ENCODE results near the gene PPARD. TPM values are rescaled to one million over a fixed set of nuclear protein-coding genes. Genes with fewer than 3 reads are reported as not detected.

PPARD gene
- total RNA-seq, 1 experiment from 2014 or later, result 24.7 TPM

DNA sequence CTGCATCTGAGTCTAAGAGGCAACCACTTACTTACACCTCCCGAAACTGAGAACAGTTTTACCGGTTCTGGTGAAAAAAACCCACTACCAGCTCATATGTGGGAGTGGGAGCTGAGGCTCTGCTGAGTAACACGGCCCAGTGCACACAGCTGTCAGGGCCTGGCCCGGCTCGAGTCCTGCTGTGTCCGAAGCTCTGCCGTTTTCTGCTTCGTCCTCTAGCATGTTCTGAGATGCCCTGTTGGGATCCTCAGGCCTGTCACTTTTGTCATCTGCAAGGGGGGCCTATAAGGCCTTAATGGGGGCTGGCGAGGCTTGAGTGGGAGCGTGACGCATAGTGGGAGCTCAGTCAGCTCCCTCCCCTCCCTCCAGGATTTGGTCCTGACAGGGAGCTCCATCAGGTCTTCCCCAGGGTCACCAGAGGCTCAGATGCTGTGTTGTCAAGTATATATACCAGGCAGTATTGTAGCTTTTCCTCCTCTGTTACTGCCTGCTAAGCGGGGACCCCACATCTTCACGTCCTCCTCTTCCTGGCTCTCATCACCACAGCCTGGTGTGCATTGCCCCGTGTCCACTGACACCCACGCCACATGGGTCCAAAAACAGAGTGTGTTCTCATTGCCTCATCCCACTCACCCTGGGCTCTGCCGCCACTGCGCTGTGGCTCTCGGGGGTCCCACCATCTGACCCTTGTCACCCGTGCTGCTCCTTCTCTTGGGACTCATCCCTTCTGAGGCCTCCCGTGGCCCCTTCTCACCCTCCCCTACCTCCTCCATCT lies 64.5 kb downstream of the PPARD start:
- Histone ChIP-seq H3K4me1 (replicated peaks; ENCODE audit: insufficient read depth) (peaks cover 16% of the 10 kb centered on the region), H2AFZ (no peak overlapping the region), H3K36me3 (ENCODE audit: low read depth) (no peaks in the 10 kb centered on the region), H4K20me1 (ENCODE audit: insufficient read depth) (no peaks in the 10 kb centered on the region), H3K79me2 (ENCODE audit: low read depth) (peaks cover 23% of the 10 kb centered on the region), H3K9me2 (ENCODE audit: insufficient read depth) (no peaks in the 10 kb centered on the region), H3K9me3 (ENCODE audit: insufficient read depth, low read depth) (no peaks in the 10 kb centered on the region), H3F3A (ENCODE audit: insufficient read depth, low read depth) (peaks cover 5% of the 10 kb centered on the region), H3K4me2 (no peak overlapping the region), H3K27ac (no peak overlapping the region), H3K27me3 (ENCODE audit: insufficient read depth, low read depth) (no peaks in the 10 kb centered on the region), H3K4me3 (no peak overlapping the region)
- ChIA-PET CTCF (interaction anchor here (0.6 kb wide), 1 partner anchor 201 kb away, joined by 7 read pairs; no protein-coding TSS in a partner anchor), POLR2A (ENCODE audit: unreplicated experiment) (no interaction called here)
- no TSS peak for BruUV-seq (replicated peaks)
- TF ChIP-seq, protein P1, sequence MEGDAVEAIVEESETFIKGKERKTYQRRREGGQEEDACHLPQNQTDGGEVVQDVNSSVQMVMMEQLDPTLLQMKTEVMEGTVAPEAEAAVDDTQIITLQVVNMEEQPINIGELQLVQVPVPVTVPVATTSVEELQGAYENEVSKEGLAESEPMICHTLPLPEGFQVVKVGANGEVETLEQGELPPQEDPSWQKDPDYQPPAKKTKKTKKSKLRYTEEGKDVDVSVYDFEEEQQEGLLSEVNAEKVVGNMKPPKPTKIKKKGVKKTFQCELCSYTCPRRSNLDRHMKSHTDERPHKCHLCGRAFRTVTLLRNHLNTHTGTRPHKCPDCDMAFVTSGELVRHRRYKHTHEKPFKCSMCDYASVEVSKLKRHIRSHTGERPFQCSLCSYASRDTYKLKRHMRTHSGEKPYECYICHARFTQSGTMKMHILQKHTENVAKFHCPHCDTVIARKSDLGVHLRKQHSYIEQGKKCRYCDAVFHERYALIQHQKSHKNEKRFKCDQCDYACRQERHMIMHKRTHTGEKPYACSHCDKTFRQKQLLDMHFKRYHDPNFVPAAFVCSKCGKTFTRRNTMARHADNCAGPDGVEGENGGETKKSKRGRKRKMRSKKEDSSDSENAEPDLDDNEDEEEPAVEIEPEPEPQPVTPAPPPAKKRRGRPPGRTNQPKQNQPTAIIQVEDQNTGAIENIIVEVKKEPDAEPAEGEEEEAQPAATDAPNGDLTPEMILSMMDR (conservative IDR thresholded peaks at IDR 0.05), result no peak
- no peak for TF ChIP-seq EZH2 (IDR thresholded peaks at IDR 0.05; ENCODE audit: low read depth)
- DNase-seq, result no peak
- intact Hi-C loops (cut with micrococcal nuclease; ENCODE audit: unreplicated experiment), result no loop called here

DNA sequence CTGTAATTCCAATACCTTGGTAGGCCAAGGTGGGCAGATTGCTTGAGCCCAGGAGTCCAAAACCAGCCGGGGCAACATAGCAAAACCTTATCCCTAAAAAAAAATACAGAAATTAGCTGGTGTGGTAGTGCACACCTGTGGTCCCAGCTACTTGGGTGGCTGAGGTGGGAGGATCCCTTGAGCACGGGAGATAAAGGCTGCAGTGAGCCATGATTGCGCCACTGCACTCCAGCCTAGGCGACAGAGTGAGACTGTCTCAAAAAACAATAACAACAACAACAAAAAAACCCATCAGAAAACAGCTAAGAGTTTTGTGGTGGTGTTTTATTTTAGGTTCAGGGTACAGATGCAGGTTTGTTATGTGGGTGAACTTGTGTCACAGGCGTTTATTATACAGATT lies 66.9 kb downstream of the PPARD start:
- TF ChIP-seq, protein P1 (conservative IDR thresholded peaks at IDR 0.05), result no peak
- no peak for TF ChIP-seq EZH2 (IDR thresholded peaks at IDR 0.05; ENCODE audit: low read depth)
- Histone ChIP-seq H3K4me2 (no peak overlapping the region), H3K27ac (no peak overlapping the region), H3F3A (ENCODE audit: insufficient read depth, low read depth) (no peaks in the 10 kb centered on the region), H3K9me2 (ENCODE audit: insufficient read depth) (no peaks in the 10 kb centered on the region), H2AFZ (no peak overlapping the region), H3K79me2 (ENCODE audit: low read depth) (peaks cover 6% of the 10 kb centered on the region; the same call in 1 of the 2 replicates), H3K9me3 (ENCODE audit: insufficient read depth, low read depth) (no peaks in the 10 kb centered on the region), H3K27me3 (ENCODE audit: insufficient read depth, low read depth) (no peaks in the 10 kb centered on the region), H3K4me1 (replicated peaks; ENCODE audit: insufficient read depth) (no peaks in the 10 kb centered on the region), H3K4me3 (no peak overlapping the region), H3K36me3 (ENCODE audit: low read depth) (no peaks in the 10 kb centered on the region), H4K20me1 (ENCODE audit: insufficient read depth) (no peaks in the 10 kb centered on the region)
- POLR2A ChIA-PET (ENCODE audit: unreplicated experiment), result no interaction called here
- no peak for DNase-seq
- BruUV-seq (replicated peaks), result no TSS peak
- intact Hi-C loops (cut with micrococcal nuclease; ENCODE audit: unreplicated experiment), result no loop called here
- CTCF ChIA-PET, result no interaction called here

GRCh38 chr6:35410131-35410530 lies 67.8 kb downstream of the PPARD start:
- Histone ChIP-seq H3K4me2 (no peak overlapping the region), H4K20me1 (ENCODE audit: insufficient read depth) (no peaks in the 10 kb centered on the region), H3K9me3 (ENCODE audit: insufficient read depth, low read depth) (no peaks in the 10 kb centered on the region), H3K27ac (no peak overlapping the region), H2AFZ (no peak overlapping the region), H3K27me3 (ENCODE audit: insufficient read depth, low read depth) (no peaks in the 10 kb centered on the region), H3K9me2 (ENCODE audit: insufficient read depth) (no peaks in the 10 kb centered on the region), H3K4me3 (no peak overlapping the region), H3K4me1 (replicated peaks; ENCODE audit: insufficient read depth) (peaks cover 8% of the 10 kb centered on the region), H3K36me3 (ENCODE audit: low read depth) (no peaks in the 10 kb centered on the region), H3F3A (ENCODE audit: insufficient read depth, low read depth) (peaks cover 7% of the 10 kb centered on the region; the same call in 1 of the 2 replicates), H3K79me2 (ENCODE audit: low read depth) (no peaks in the 10 kb centered on the region)
- TF ChIP-seq EZH2 (IDR thresholded peaks at IDR 0.05; ENCODE audit: low read depth), result no peak
- TF ChIP-seq, protein P1 (conservative IDR thresholded peaks at IDR 0.05), result no peak
- intact Hi-C loops (cut with micrococcal nuclease; ENCODE audit: unreplicated experiment), result no loop called here
- ChIA-PET CTCF (no interaction called here), POLR2A (ENCODE audit: unreplicated experiment) (no interaction called here)
- DNase-seq, result no peak
- BruUV-seq (replicated peaks), result no TSS peak

All from PC-9 (cell line).